ENCODE results near the gene TAT. TPM values are rescaled to one million over a fixed set of nuclear protein-coding genes. Genes with fewer than 3 reads are reported as not detected.

The TAT gene
- total and polyA plus RNA-seq, 9 donors, result 0.02 to 1.3 (median 0.34) TPM; not detected in 4

- TF ChIP-seq EP300 (IDR thresholded peaks at IDR 0.05) (no peak), POLR2A (IDR thresholded peaks at IDR 0.05) (no peak), CTCF (IDR thresholded peaks at IDR 0.05) (no peak)
- DNase-seq, result no peak
- no peaks in the 10 kb centered on the region for H3K27me3 ChIP-seq
- intact Hi-C loops (cut with DNase I), result no loop called here
- no peak within 1 kb of the TSS for H3K4me3 ChIP-seq
- 7 to 15% (median 10%) methylated on average over 9 of the region's 9 CpGs for WGBS, 3 donors
- H3K27ac ChIP-seq, result no peak within 1 kb of the TSS
- H3K36me3 ChIP-seq, result no peaks in the 10 kb centered on the region
- H3K9me3 ChIP-seq, result no peaks in the 10 kb centered on the region
- H3K4me1 ChIP-seq (ENCODE audit: insufficient read depth), result no peaks in the 10 kb centered on the region
These were observed 50.7 kb downstream of the TAT start, which contains the start of gene CHST4 for GRCh38 chr16:71526111-71526631. Gene CHST4, plus strand, starts transcription at chr16:71526426. Its CDS starts 10,252 bp downstream, at chr16:71536678.

DNA sequence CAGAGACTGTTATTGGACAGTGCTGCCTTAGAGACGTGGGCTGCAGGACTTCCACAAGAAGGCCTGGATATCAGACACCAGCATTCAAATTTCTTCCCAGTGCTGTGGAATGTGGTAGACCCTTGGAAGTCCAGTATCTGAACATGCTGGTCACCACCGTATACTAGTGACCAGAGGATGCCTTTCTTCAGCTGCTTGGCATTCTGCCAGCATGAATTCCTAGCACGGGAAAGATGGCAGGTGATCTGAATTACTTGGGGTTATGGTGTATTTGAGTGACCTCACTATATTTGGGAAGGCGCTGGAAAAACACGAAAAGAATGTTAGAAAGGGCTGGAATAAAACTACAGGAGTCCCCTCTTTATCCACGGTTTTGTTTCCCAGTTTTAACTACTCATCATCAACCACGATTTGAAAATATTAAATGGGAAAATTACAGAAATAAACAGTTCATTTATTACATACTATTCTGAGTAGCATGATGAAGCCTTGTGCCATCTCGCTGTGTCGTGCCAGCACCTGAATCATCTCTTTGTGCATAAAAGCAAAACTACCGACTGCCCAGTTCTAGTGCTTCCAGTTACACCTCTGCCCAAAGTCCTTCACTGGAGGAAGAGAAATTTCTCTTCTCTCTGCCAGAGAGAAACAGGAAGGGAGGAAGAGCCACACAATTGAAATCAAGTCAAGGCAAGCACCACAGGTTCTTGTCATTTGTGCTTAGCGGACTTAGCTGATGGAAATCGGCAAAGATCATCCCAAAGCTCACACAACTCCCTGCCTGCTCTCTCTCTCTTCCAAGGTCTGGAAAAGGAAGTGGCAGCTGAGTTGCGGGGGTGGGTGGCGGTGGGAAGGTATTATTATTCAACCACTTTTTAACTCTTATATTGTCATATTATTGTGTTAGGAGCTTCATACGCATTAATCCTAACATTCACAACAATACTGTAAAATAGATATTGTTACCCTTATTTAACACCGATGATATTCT lies 52.0 kb downstream of the TAT start:
- intact Hi-C loops (cut with DNase I), result no loop called here
- H3K27ac ChIP-seq, result no peak overlapping the region
- H3K27me3 ChIP-seq, result no peaks in the 10 kb centered on the region
- no peak for DNase-seq
- 38 to 46% (median 43%) methylated on average over 16 of the region's 16 CpGs for WGBS, 3 donors
- H3K9me3 ChIP-seq, result no peaks in the 10 kb centered on the region
- H3K36me3 ChIP-seq, result no peaks in the 10 kb centered on the region
- H3K4me1 ChIP-seq (ENCODE audit: insufficient read depth), result no peaks in the 10 kb centered on the region
- no peak overlapping the region for H3K4me3 ChIP-seq
- TF ChIP-seq EP300 (IDR thresholded peaks at IDR 0.05) (no peak), CTCF (IDR thresholded peaks at IDR 0.05) (no peak), POLR2A (IDR thresholded peaks at IDR 0.05) (no peak)

- H3K4me1 ChIP-seq (ENCODE audit: insufficient read depth), result no peaks in the 10 kb centered on the region
- intact Hi-C loops (cut with DNase I), result no loop called here
- WGBS, 3 donors, result 72 to 75% (median 72%) methylated on average over 3 of the region's 3 CpGs
- H3K4me3 ChIP-seq, result no peak overlapping the region
- H3K27ac ChIP-seq, result no peak overlapping the region
- TF ChIP-seq POLR2A (IDR thresholded peaks at IDR 0.05), result no peak
- no peak for TF ChIP-seq EP300 (IDR thresholded peaks at IDR 0.05)
- no peak for TF ChIP-seq CTCF (IDR thresholded peaks at IDR 0.05)
- no peak for DNase-seq
- H3K27me3 ChIP-seq, result no peaks in the 10 kb centered on the region
- H3K9me3 ChIP-seq, result no peaks in the 10 kb centered on the region
- H3K36me3 ChIP-seq, result no peaks in the 10 kb centered on the region
These were observed 56.3 kb downstream of the TAT start for GRCh38 chr16:71520550-71520949.

Small RNAs within 50 kb of the gene (small RNA-seq; reads per million reads assigned to genes)
- gene RNU6-1061P, result not detected

Other genes with a start within 250 kb of the TAT start
- gene CALB2, start 218.4 kb downstream of the TAT start, total RNA-seq, result 100 to 1,000 TPM in 1 of 7 donors, 10 to 100 TPM in 2, 1 to 10 TPM in 4; 1.7 to 176 (median 2.5) TPM
- gene CALB2, start 218.4 kb downstream of the TAT start, polyA plus RNA-seq, result 10 to 100 TPM in 1 of 2 donors, 1 to 10 TPM in 1; 5.2 to 39.5 TPM
- gene TLE7, start 135.0 kb downstream of the TAT start, total RNA-seq, result not detected
- under 1 TPM in 1 of 2 donors, not detected in 1; 0.10 TPM for gene TLE7, start 135.0 kb downstream of the TAT start, polyA plus RNA-seq
- gene ZNF23, start 114.8 kb downstream of the TAT start, total RNA-seq, result 10 to 100 TPM in 1 of 7 donors, 1 to 10 TPM in 6; 5.4 to 10.8 (median 8.9) TPM
- 1 to 10 TPM; 6.9 to 9.0 TPM for gene ZNF23, start 114.8 kb downstream of the TAT start, polyA plus RNA-seq
- gene ZNF19, start 87.8 kb downstream of the TAT start, total RNA-seq, result 1 to 10 TPM; 3.7 to 9.9 (median 6.0) TPM
- 1 to 10 TPM; 4.0 to 5.5 TPM for gene ZNF19, start 87.8 kb downstream of the TAT start, polyA plus RNA-seq
- gene CHST4, start 50.7 kb downstream of the TAT start, total RNA-seq, result 1 to 10 TPM in 1 of 7 donors, under 1 TPM in 3, not detected in 3; 0.20 to 4.0 (median 0.70) TPM
- gene CHST4, start 50.7 kb downstream of the TAT start, polyA plus RNA-seq, result under 1 TPM; 0.05 to 0.10 TPM
- gene MARVELD3, start 49.1 kb upstream of the TAT start, total RNA-seq, result 1 to 10 TPM in 2 of 7 donors, under 1 TPM in 4, not detected in 1; 0.10 to 9.2 (median 0.68) TPM
- 1 to 10 TPM in 1 of 2 donors, under 1 TPM in 1; 0.20 to 1.5 TPM for gene MARVELD3, start 49.1 kb upstream of the TAT start, polyA plus RNA-seq
- gene PHLPP2, start 147.6 kb upstream of the TAT start, total RNA-seq, result 10 to 100 TPM; 10.1 to 19.0 (median 11.2) TPM
- 1 to 10 TPM; 3.5 to 8.4 TPM for gene PHLPP2, start 147.6 kb upstream of the TAT start, polyA plus RNA-seq
- gene AP1G1, start 231.7 kb upstream of the TAT start, total RNA-seq, result 10 to 100 TPM; 50.6 to 71.7 (median 57.2) TPM
- gene AP1G1, start 231.7 kb upstream of the TAT start, polyA plus RNA-seq, result 10 to 100 TPM; 14.2 to 43.8 TPM